H9 (cell line): ENCODE measurements around the gene TFAP2D. TPM values are rescaled to one million over a fixed set of nuclear protein-coding genes. Genes with fewer than 3 reads are reported as not detected.

ENCODE experiments used
- DNase-seq: peaks from one replicate; pipeline ENCODE4 v3.0.0-alpha.2; 2017
- H2AFZ ChIP-seq: one replicate; pipeline ENCODE4 v1.6.1; 2013; ENCODE audit warnings: mild to moderate bottlenecking, low read length, control low read depth, moderate library complexity
- H2AK5ac ChIP-seq: 2 replicates; pipeline ENCODE4 v1.6.1; 2013; ENCODE audit warnings: low read length, control low read depth, mixed read lengths; ENCODE audit not compliant: insufficient read length
- H2BK120ac ChIP-seq: one replicate; pipeline ENCODE4 v1.6.1; 2013; ENCODE audit warnings: low read depth, mild to moderate bottlenecking, low read length, control low read depth, inconsistent platforms; ENCODE audit not compliant: poor library complexity, severe bottlenecking
- H2BK12ac ChIP-seq: 2 replicates; pipeline ENCODE4 v1.6.1; 2013; ENCODE audit warnings: low read length, control low read depth, mixed read lengths, low read depth; ENCODE audit not compliant: insufficient read length
- H2BK15ac ChIP-seq: 2 replicates; pipeline ENCODE4 v1.6.1; 2013; ENCODE audit warnings: low read depth, low read length, control low read depth
- H2BK20ac ChIP-seq: one replicate; pipeline ENCODE4 v1.6.1; 2013; ENCODE audit warnings: low read depth, mild to moderate bottlenecking, low read length, control low read depth, inconsistent platforms; ENCODE audit not compliant: poor library complexity, severe bottlenecking
- H2BK5ac ChIP-seq: 2 replicates; pipeline ENCODE4 v1.6.1; 2013; ENCODE audit warnings: low read length, control low read depth, mixed read lengths; ENCODE audit not compliant: insufficient read length
- H3K14ac ChIP-seq: 2 replicates; pipeline ENCODE4 v1.6.1; 2013; ENCODE audit warnings: low read length, control low read depth; ENCODE audit not compliant: insufficient read depth
- H3K18ac ChIP-seq: 2 replicates; pipeline ENCODE4 v1.6.1; 2013; ENCODE audit warnings: low read depth, mild to moderate bottlenecking, mixed read lengths, low read length, control low read depth; ENCODE audit not compliant: insufficient read length
- H3K23ac ChIP-seq: 2 replicates; pipeline ENCODE4 v1.6.1; 2013; ENCODE audit warnings: low read length, control low read depth, mixed read lengths, low read depth; ENCODE audit not compliant: insufficient read length
- H3K23me2 ChIP-seq: 2 replicates; pipeline ENCODE4 v1.6.1; 2013; ENCODE audit warnings: low read depth, mild to moderate bottlenecking, mixed read lengths, low read length, control low read depth; ENCODE audit not compliant: insufficient read length, poor library complexity, severe bottlenecking
- H3K27ac ChIP-seq: 2 replicates; pipeline ENCODE4 v1.5.1; 2013; ENCODE audit warnings: low read length, control low read depth, mixed read lengths, low read depth; ENCODE audit not compliant: insufficient read length
- H3K27me3 ChIP-seq: 2 replicates; pipeline ENCODE4 v1.6.1; 2013; ENCODE audit warnings: low read length, control low read depth, inconsistent platforms; ENCODE audit not compliant: insufficient read depth
- H3K4ac ChIP-seq: 2 replicates; pipeline ENCODE4 v1.6.1; 2013; ENCODE audit warnings: low read depth, mild to moderate bottlenecking, control low read depth, inconsistent platforms, low read length, moderate library complexity
- H3K4me1 ChIP-seq: 2 replicates; pipeline ENCODE4 v1.6.1; 2013; ENCODE audit warnings: low read length, control low read depth, inconsistent platforms; ENCODE audit not compliant: insufficient read depth
- H3K4me2 ChIP-seq: 2 replicates; pipeline ENCODE4 v1.6.1; 2013; ENCODE audit warnings: low read length, control low read depth, mixed read lengths; ENCODE audit not compliant: insufficient read length, insufficient read depth
- H3K56ac ChIP-seq: 2 replicates; pipeline ENCODE4 v1.6.1; 2013; ENCODE audit warnings: low read depth, mild to moderate bottlenecking, mixed read lengths, low read length, control low read depth; ENCODE audit not compliant: insufficient read length
- H3K79me1 ChIP-seq: 2 replicates; pipeline ENCODE4 v1.6.1; 2013; ENCODE audit warnings: low read depth, mild to moderate bottlenecking, moderate library complexity, low read length, control low read depth, inconsistent platforms; ENCODE audit not compliant: insufficient read depth, poor library complexity, severe bottlenecking
- H3K79me2 ChIP-seq: 2 replicates; pipeline ENCODE4 v1.6.1; 2013; ENCODE audit warnings: low read length, control low read depth, inconsistent platforms; ENCODE audit not compliant: insufficient read depth
- H3K9ac ChIP-seq: 2 replicates; pipeline ENCODE4 v1.6.1; 2013; ENCODE audit warnings: low read length, control low read depth, mixed read lengths; ENCODE audit not compliant: insufficient read length; ENCODE audit errors: extremely low read depth
- H3K9me3 ChIP-seq: one replicate; pipeline ENCODE4 v1.6.1; 2013; ENCODE audit warnings: low read depth, low read length, inconsistent platforms; ENCODE audit not compliant: control insufficient read depth
- H3T11ph ChIP-seq: one replicate; pipeline ENCODE4 v1.6.1; 2013; ENCODE audit warnings: mild to moderate bottlenecking, low read length, control low read depth, inconsistent platforms
- H4K20me1 ChIP-seq: one replicate; pipeline ENCODE4 v1.6.1; 2013; ENCODE audit not compliant: control insufficient read depth, insufficient read length, insufficient read depth
- H4K5ac ChIP-seq: 2 replicates; pipeline ENCODE4 v1.6.1; 2013; ENCODE audit warnings: low read depth, mild to moderate bottlenecking, mixed read lengths, low read length, control low read depth; ENCODE audit not compliant: insufficient read length
- H4K8ac ChIP-seq: replicated peaks from 2 replicates; pipeline ENCODE4 v1.6.1; 2013; ENCODE audit warnings: low read length, control low read depth, mixed read lengths, low read depth; ENCODE audit not compliant: insufficient read length
- H4K91ac ChIP-seq: 2 replicates; pipeline ENCODE4 v1.6.1; 2013; ENCODE audit warnings: low read depth, mild to moderate bottlenecking, moderate library complexity, mixed read lengths, low read length, control low read depth; ENCODE audit not compliant: insufficient read length
- H3K27ac Mint-ChIP-seq, 3 experiments: 2 replicates in 2 of 3; 3 replicates in 1 of 3; pipeline ENCODE4 v1.8.0; 2020 to 2021; ENCODE audit warnings: mixed read lengths in 3 of 3, mild to moderate bottlenecking in 1 of 3, moderate library complexity in 1 of 3
- H3K27me3 Mint-ChIP-seq: 2 replicates; pipeline ENCODE4 v1.8.0; 2021; ENCODE audit warnings: low read depth, mild to moderate bottlenecking, moderate library complexity, mixed read lengths
- H3K36me3 Mint-ChIP-seq, 3 experiments: 2 replicates in 2 of 3; 3 replicates in 1 of 3; pipeline ENCODE4 v1.8.0; 2020 to 2021; ENCODE audit warnings: low read depth in 3 of 3, mixed read lengths in 3 of 3; ENCODE audit not compliant: insufficient read depth in 1 of 3
- H3K4me1 Mint-ChIP-seq, 2 experiments: 2 replicates each; pipeline ENCODE4 v1.8.0; 2020; ENCODE audit warnings: mixed read lengths in 2 of 2
- H3K4me3 Mint-ChIP-seq, 2 experiments: 2 replicates in 1 of 2; 3 replicates in 1 of 2; pipeline ENCODE4 v1.8.0; 2020 to 2021; ENCODE audit warnings: mild to moderate bottlenecking in 2 of 2, mixed read lengths in 2 of 2, moderate library complexity in 1 of 2
- H3K9me3 Mint-ChIP-seq, 2 experiments: 2 replicates in 1 of 2; 3 replicates in 1 of 2; pipeline ENCODE4 v1.8.0; 2020; ENCODE audit warnings: mild to moderate bottlenecking in 2 of 2, mixed read lengths in 2 of 2, moderate library complexity in 1 of 2
- CTCF ChIP-seq: fragments of 200-600 bp; sonication (generic); conservative IDR thresholded peaks from 3 replicates; pipeline ENCODE4 v1.8.0; 2021; ENCODE audit warnings: antibody characterized with exemption, mild to moderate bottlenecking
- WGBS: extraction: QIAGEN DNeasy Blood & Tissue Kit; methylation state at CpG from one replicate; pipeline ENCODE4 v1.1.7; 2013; ENCODE audit warnings: missing lambda C conversion rate, low lambda C conversion rate, mixed read lengths; ENCODE audit not compliant: insufficient read length; ENCODE audit errors: extremely low coverage; 5-methylcytosine and 5-hydroxymethylcytosine counted together
- total RNA-seq: library from RNA; stranded (reverse); gene quantifications from 2 replicates; pipeline ENCODE4 v1.2.1, GENCODE V29; 2021

Gene TFAP2D
- total RNA-seq, 1 experiment from 2014 or later, result not detected

- H3K23ac ChIP-seq, result no peak overlapping the region
- no peak overlapping the region for H2BK20ac ChIP-seq
- H2BK12ac ChIP-seq, result no peak overlapping the region
- no peaks in the 10 kb centered on the region for H4K20me1 ChIP-seq
- no peaks in the 10 kb centered on the region for H3K9me3 ChIP-seq
- H3K18ac ChIP-seq, result no peak overlapping the region
- H3K27ac Mint-ChIP-seq, result no peak overlapping the region
- no peak overlapping the region for H3K9ac ChIP-seq
- peaks cover 15 to 18% of the 10 kb centered on the region in 2 experiments for H3K4me1 Mint-ChIP-seq
- H2BK5ac ChIP-seq, result no peak overlapping the region
- H3K4ac ChIP-seq, result no peak overlapping the region
- H4K8ac ChIP-seq, result no peak overlapping the region
- H3K56ac ChIP-seq, result no peak overlapping the region
- WGBS, result no CpG with 5 or more reads among the region's 1 CpG
- H3K4me2 ChIP-seq, result no peak overlapping the region
- no peak overlapping the region for H2BK120ac ChIP-seq
- no peaks in the 10 kb centered on the region for H3K36me3 Mint-ChIP-seq
- TF ChIP-seq CTCF, result no peak
- H3K9me3 Mint-ChIP-seq, result no peaks in the 10 kb centered on the region
- H2AFZ ChIP-seq, result no peak overlapping the region
- no peaks in the 10 kb centered on the region; the same call in 1 of the 2 replicates for H3K27me3 Mint-ChIP-seq
- H3K27me3 ChIP-seq, result no peaks in the 10 kb centered on the region
- H2BK15ac ChIP-seq, result no peak overlapping the region
- no peak overlapping the region for H2AK5ac ChIP-seq
- DNase-seq, result no peak
- no peak overlapping the region for H3K4me3 Mint-ChIP-seq
- no peaks in the 10 kb centered on the region for H3K79me2 ChIP-seq
- H3K79me1 ChIP-seq, result no peaks in the 10 kb centered on the region
- no peak overlapping the region for H4K91ac ChIP-seq
- no peak overlapping the region for H4K5ac ChIP-seq
- H3K14ac ChIP-seq, result no peak overlapping the region
- H3K23me2 ChIP-seq, result no peaks in the 10 kb centered on the region
- no peak overlapping the region for H3T11ph ChIP-seq
- peaks cover 6% of the 10 kb centered on the region; the same call in 1 of the 2 replicates for H3K4me1 ChIP-seq
- no peak overlapping the region for H3K27ac ChIP-seq
Observed at GRCh38 chr6:50663806-50664205, 49.5 kb upstream of the TFAP2D start.
